ENCODE data around the gene PRLR. TPM values are rescaled to one million over a fixed set of nuclear protein-coding genes. Genes with fewer than 3 reads are reported as not detected.

Gene PRLR
- total RNA-seq (2012; rRNA removed) = 0.25 and 0.66 TPM in 2 replicates

DNA sequence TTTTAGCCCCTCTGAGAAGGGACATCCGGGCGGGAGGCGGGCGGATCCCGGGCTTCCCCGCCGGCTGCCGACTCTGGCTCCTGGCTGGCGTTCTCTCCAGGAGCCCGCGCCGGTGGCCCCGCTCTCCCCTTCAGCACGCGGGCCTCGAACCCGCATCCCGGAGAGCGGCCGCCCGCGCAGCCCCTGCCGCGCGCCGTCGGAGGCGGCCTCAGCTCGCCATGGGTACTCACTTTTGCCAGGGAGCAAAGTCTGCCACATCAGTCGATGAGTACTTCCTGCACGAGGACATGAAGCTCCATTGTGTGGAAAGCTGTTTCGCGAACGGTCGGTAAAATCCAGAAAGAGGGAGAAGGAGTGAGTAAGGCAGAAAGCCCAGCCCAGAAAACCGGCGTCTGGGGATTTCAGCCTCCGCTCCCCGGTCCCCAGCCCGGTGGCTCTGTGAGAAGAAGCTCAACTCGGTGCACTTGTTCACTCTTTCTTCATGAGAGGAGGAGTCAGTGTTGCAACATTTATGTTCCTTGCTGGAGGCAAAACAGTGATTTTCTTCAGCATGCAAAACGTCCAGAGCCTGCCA is at the start of gene PRLR:
Gene PRLR (minus strand): TSS at position 450 of the 574 bp plus-strand sequence. CDS start 140,867 bp downstream, outside the sequence.
- Histone ChIP-seq H3K4me1 (ENCODE audit: control insufficient read depth, insufficient read depth, low read length) (peaks cover 8% of the 10 kb centered on the region), H3K4me2 (ENCODE audit: low read length) (peak within 1 kb of the TSS; percentile 62), H3K27me3 (ENCODE audit: control insufficient read depth, insufficient read depth, low read length) (peaks cover 74% of the 10 kb centered on the region), H3K4me3 (ENCODE audit: low read length) (peak within 1 kb of the TSS; percentile 54), H3K9me3 (replicated peaks; ENCODE audit: low read length) (no peaks in the 10 kb centered on the region), H3K9ac (ENCODE audit: low read depth, low read length) (no peak within 1 kb of the TSS), H3K36me3 (ENCODE audit: insufficient read depth, low read length) (no peaks in the 10 kb centered on the region)

DNA sequence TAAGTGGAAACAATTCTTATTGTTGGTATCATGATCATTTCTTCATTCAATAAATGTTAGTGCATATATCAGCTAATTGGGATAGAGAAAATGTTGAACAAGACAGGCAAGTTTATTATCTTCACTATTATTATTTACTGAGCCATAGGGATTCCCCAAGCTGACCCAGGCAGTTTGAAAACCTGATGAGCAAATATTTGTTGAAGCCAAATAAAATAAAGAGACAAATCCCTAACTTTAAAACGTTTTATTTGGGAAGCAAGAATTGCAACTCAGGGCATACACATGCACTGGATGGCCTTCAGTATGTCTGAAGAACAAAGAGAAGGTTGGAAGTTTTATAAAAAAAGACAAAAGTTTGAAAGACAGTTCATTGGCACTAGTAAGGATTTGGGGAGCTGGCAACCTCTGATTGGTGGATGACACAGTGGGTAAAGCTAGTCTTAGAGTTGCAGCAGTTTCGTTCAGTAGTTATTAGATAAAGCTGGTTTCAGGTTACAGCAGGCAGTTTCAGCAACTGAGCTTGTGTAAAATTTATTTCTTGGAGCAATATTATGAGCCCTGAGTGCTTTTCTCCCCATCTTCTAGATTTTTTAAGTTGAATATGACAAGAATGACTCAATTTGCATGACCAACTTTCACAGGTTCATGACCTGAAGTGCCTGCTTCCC is 44.7 kb upstream of the PRLR start:
- H3K4me2 ChIP-seq (ENCODE audit: low read length) = no peak overlapping the region
- H3K4me1 ChIP-seq (ENCODE audit: control insufficient read depth, insufficient read depth, low read length) = no peaks in the 10 kb centered on the region
- peaks cover 3% of the 10 kb centered on the region for H3K27me3 ChIP-seq (ENCODE audit: control insufficient read depth, insufficient read depth, low read length)
- H3K9ac ChIP-seq (ENCODE audit: low read depth, low read length) = no peak overlapping the region
- H3K9me3 ChIP-seq (replicated peaks; ENCODE audit: low read length) = no peaks in the 10 kb centered on the region
- no peak overlapping the region for H3K4me3 ChIP-seq (ENCODE audit: low read length)
- H3K36me3 ChIP-seq (ENCODE audit: insufficient read depth, low read length) = no peaks in the 10 kb centered on the region

DNA sequence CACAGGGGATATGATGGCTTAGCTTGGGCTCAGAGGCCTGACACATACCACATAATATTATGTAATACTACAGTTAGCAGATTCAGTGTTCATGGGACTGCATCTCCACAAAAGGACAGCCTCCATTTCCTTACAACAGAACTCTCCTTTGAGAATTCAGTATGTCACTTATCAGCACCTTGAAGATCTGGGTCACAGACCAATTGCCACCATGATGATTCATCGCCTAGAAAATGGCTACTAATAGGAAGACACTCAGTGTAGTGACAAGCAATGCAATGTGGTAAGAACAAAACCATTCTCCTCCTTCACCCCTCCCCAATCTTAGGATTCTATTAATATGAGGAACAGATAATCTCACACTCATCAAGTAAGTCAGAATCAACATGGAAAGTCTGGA is 38.7 kb upstream of the PRLR start:
- Histone ChIP-seq H3K27me3 (ENCODE audit: control insufficient read depth, insufficient read depth, low read length) (peaks cover 3% of the 10 kb centered on the region), H3K36me3 (ENCODE audit: insufficient read depth, low read length) (no peaks in the 10 kb centered on the region), H3K4me2 (ENCODE audit: low read length) (no peak overlapping the region), H3K9ac (ENCODE audit: low read depth, low read length) (no peak overlapping the region), H3K4me3 (ENCODE audit: low read length) (no peak overlapping the region), H3K4me1 (ENCODE audit: control insufficient read depth, insufficient read depth, low read length) (no peaks in the 10 kb centered on the region), H3K9me3 (replicated peaks; ENCODE audit: low read length) (no peaks in the 10 kb centered on the region)

DNA sequence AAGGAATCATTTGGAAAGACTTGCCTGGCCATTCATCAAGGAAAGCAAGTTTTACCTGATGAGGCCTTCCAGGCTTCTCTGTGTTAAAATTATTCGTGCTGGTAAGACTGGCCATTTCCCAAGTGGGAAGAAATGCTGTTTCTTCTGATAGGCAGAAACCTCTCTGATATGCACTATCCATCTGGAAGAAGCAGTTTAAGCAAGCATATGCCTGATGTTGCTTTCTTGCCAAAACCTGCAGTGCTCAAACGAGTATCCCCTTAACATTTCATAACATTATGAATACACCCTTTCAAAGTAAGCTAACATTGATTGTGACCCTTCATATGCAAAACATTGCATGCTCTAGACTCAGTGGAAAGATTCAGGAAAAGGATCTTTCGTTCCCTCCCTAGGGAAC is 36.0 kb upstream of the PRLR start:
- Histone ChIP-seq H3K9me3 (replicated peaks; ENCODE audit: low read length) (no peaks in the 10 kb centered on the region), H3K4me3 (ENCODE audit: low read length) (no peak overlapping the region), H3K4me1 (ENCODE audit: control insufficient read depth, insufficient read depth, low read length) (no peaks in the 10 kb centered on the region), H3K4me2 (ENCODE audit: low read length) (no peak overlapping the region), H3K36me3 (ENCODE audit: insufficient read depth, low read length) (no peaks in the 10 kb centered on the region), H3K9ac (ENCODE audit: low read depth, low read length) (no peak overlapping the region), H3K27me3 (ENCODE audit: control insufficient read depth, insufficient read depth, low read length) (no peaks in the 10 kb centered on the region)

DNA sequence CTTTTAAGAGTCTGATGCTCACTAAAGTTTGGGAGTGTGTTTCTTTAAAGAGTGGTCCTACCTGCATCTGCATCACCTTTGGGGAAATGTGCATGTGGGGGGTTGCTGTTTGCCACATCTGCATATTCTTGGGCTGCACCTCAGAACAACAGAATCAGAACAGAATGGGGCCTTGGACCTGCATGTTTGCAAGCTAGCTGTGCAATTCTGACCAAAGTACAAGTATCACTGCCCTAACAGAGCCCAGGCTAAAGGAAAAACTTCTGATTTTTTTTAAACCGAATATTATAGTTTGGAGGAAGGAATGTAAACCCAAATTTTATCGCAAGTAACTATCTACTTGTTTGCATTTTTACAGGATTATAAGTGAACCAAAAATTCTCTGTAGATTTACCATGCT is 34.2 kb upstream of the PRLR start:
- Histone ChIP-seq H3K9ac (ENCODE audit: low read depth, low read length) (no peak overlapping the region), H3K9me3 (replicated peaks; ENCODE audit: low read length) (no peaks in the 10 kb centered on the region), H3K36me3 (ENCODE audit: insufficient read depth, low read length) (no peaks in the 10 kb centered on the region), H3K4me2 (ENCODE audit: low read length) (no peak overlapping the region), H3K4me3 (ENCODE audit: low read length) (no peak overlapping the region), H3K4me1 (ENCODE audit: control insufficient read depth, insufficient read depth, low read length) (no peaks in the 10 kb centered on the region), H3K27me3 (ENCODE audit: control insufficient read depth, insufficient read depth, low read length) (no peaks in the 10 kb centered on the region)

DNA sequence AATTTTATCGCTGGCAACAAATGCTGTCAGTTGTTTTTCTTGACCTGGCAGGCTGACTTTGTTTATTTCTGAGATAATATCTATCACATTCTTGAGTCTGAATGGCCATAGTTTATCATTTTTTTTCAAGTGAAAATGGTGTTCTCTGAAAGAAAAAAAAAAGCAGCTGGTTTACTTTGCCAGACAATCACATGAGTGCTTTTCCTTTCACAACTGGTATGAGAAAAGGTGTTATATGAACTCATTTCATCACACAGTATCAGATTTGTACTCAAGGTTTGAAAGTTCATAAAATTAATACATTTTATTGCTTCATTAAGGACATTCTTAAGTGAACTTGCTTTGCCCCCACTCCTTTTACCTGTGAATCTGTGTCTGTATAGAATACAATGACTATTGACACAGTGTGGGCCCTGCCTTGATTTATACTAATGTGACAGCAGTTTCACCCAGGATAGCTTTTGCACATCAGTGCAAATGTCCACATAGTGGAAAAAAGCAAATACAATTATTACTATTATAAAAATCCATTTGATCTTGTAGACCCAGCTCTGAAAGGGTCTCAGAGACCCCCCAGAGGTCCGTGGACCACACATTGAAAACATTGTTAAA is 33.1 kb upstream of the PRLR start:
- Histone ChIP-seq H3K4me2 (ENCODE audit: low read length) (no peak overlapping the region), H3K9me3 (replicated peaks; ENCODE audit: low read length) (no peaks in the 10 kb centered on the region), H3K27me3 (ENCODE audit: control insufficient read depth, insufficient read depth, low read length) (no peaks in the 10 kb centered on the region), H3K4me1 (ENCODE audit: control insufficient read depth, insufficient read depth, low read length) (no peaks in the 10 kb centered on the region), H3K9ac (ENCODE audit: low read depth, low read length) (no peak overlapping the region), H3K4me3 (ENCODE audit: low read length) (no peak overlapping the region), H3K36me3 (ENCODE audit: insufficient read depth, low read length) (no peaks in the 10 kb centered on the region)

DNA sequence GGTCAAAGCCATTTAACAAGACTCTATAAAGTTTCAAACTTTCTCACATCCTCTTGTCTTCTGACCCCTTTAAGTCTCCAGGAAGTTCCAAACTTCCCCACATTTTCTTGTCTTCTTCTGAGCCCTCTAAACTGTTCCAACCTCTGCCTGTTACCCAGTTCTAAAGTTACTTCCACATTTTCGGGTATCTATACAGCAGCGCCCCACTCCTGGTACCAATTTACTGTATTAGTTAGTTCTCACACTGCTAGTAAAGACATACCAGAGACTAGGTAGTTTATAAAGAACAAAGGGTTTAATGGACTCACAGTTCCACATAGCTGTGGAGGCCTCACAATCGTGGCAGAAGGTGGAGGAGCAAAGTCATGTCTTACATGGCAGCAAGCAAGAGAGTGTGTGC is 23.3 kb upstream of the PRLR start:
- H3K9ac ChIP-seq (ENCODE audit: low read depth, low read length) = no peak overlapping the region
- H3K9me3 ChIP-seq (replicated peaks; ENCODE audit: low read length) = no peaks in the 10 kb centered on the region
- H3K27me3 ChIP-seq (ENCODE audit: control insufficient read depth, insufficient read depth, low read length) = no peaks in the 10 kb centered on the region
- H3K4me2 ChIP-seq (ENCODE audit: low read length) = no peak overlapping the region
- H3K36me3 ChIP-seq (ENCODE audit: insufficient read depth, low read length) = no peaks in the 10 kb centered on the region
- H3K4me3 ChIP-seq (ENCODE audit: low read length) = no peak overlapping the region
- no peaks in the 10 kb centered on the region for H3K4me1 ChIP-seq (ENCODE audit: control insufficient read depth, insufficient read depth, low read length)

DNA sequence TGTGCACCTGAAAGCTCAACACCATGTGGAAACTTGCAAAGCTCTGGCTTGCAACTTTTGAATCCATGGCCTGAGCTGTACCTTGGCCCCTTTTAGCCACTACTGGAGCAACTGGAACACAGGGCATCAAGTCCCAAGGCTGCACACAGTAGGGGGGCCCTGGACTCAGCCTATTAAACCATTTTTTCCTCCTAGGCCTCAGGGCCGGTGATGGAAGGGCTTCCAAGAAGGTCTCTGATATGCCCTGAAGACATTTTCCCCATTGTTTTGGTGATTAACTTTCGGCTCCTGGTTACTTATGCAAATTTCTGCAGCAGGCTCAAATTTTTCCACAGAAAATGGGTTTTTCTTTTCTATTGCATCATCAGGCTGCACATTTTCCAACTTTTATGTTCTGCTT is 22.7 kb upstream of the PRLR start:
- H3K4me1 ChIP-seq (ENCODE audit: control insufficient read depth, insufficient read depth, low read length) = peaks cover 2% of the 10 kb centered on the region
- no peak overlapping the region for H3K4me3 ChIP-seq (ENCODE audit: low read length)
- H3K27me3 ChIP-seq (ENCODE audit: control insufficient read depth, insufficient read depth, low read length) = no peaks in the 10 kb centered on the region
- no peak overlapping the region for H3K9ac ChIP-seq (ENCODE audit: low read depth, low read length)
- H3K36me3 ChIP-seq (ENCODE audit: insufficient read depth, low read length) = no peaks in the 10 kb centered on the region
- H3K9me3 ChIP-seq (replicated peaks; ENCODE audit: low read length) = no peaks in the 10 kb centered on the region
- H3K4me2 ChIP-seq (ENCODE audit: low read length) = no peak overlapping the region

DNA sequence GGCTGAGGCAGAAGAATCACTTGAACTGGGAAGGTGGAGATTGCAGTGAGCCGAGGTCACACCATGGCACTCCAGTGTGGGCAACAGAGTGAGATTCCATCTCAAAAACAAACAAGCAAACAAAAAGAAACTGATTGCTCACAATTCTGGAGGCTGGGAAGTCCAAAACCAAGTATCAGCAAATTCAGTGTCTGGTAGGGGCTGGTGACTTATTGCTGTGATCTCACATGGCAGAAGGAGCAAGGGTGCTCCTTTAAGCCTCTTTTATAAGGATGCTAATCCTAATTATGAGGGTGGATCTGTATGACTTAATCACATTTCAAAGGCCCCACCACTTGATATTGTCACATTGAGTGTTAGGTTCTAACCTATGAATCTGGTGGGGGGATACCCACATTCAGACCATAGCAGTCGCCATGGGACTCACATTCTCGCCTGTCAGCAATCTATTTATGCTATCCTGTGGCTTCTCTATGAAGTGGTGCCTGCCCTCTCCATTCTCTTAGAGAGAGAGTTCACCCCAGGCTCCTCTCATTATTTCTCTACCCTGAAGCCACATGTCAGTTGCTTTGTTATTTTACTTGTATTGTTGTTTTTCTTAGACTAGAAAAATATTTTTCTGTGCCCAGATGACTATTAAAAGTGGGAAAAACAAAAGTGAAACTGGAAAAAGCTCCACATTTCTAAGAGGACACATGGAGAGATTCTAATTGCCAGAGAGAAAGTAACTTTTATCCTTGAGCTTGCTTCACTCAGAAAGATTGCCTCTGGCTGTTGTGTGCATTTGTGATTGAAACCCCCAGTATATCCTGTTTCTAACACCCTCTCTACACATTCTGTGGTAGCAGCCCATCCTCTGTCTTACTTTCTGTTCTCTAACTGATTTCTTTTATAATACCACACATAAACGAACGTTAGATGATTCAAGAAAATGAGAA is 18.8 kb upstream of the PRLR start:
- no peak overlapping the region for H3K9ac ChIP-seq (ENCODE audit: low read depth, low read length)
- H3K4me3 ChIP-seq (ENCODE audit: low read length) = peak overlapping the region; percentile 3
- no peaks in the 10 kb centered on the region for H3K9me3 ChIP-seq (replicated peaks; ENCODE audit: low read length)
- H3K4me1 ChIP-seq (ENCODE audit: control insufficient read depth, insufficient read depth, low read length) = peaks cover 12% of the 10 kb centered on the region
- peak overlapping the region; percentile 28 for H3K4me2 ChIP-seq (ENCODE audit: low read length)
- H3K27me3 ChIP-seq (ENCODE audit: control insufficient read depth, insufficient read depth, low read length) = peaks cover 4% of the 10 kb centered on the region
- no peaks in the 10 kb centered on the region for H3K36me3 ChIP-seq (ENCODE audit: insufficient read depth, low read length)

DNA sequence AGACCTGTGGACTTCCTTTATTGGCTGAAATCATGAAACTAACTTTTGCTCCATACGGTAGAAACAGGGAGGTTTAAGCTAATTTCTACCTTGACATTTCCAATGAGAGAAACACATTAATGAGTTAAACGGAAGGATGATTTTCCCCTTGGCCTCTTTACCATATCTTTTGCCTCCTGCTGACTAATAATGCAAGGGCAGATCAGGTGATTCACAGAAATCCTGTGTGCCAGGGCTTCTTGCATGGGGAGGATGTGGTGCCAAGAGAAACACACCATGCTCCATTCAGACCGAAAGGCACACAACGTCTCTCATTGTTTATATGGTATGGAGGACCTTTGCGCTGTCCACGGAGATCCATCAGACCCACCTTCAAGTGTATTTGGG is 17.4 kb upstream of the PRLR start:
- Histone ChIP-seq H3K4me2 (ENCODE audit: low read length) (no peak overlapping the region), H3K9me3 (replicated peaks; ENCODE audit: low read length) (no peaks in the 10 kb centered on the region), H3K4me3 (ENCODE audit: low read length) (no peak overlapping the region), H3K36me3 (ENCODE audit: insufficient read depth, low read length) (no peaks in the 10 kb centered on the region), H3K4me1 (ENCODE audit: control insufficient read depth, insufficient read depth, low read length) (peaks cover 12% of the 10 kb centered on the region), H3K27me3 (ENCODE audit: control insufficient read depth, insufficient read depth, low read length) (peaks cover 9% of the 10 kb centered on the region), H3K9ac (ENCODE audit: low read depth, low read length) (no peak overlapping the region)

DNA sequence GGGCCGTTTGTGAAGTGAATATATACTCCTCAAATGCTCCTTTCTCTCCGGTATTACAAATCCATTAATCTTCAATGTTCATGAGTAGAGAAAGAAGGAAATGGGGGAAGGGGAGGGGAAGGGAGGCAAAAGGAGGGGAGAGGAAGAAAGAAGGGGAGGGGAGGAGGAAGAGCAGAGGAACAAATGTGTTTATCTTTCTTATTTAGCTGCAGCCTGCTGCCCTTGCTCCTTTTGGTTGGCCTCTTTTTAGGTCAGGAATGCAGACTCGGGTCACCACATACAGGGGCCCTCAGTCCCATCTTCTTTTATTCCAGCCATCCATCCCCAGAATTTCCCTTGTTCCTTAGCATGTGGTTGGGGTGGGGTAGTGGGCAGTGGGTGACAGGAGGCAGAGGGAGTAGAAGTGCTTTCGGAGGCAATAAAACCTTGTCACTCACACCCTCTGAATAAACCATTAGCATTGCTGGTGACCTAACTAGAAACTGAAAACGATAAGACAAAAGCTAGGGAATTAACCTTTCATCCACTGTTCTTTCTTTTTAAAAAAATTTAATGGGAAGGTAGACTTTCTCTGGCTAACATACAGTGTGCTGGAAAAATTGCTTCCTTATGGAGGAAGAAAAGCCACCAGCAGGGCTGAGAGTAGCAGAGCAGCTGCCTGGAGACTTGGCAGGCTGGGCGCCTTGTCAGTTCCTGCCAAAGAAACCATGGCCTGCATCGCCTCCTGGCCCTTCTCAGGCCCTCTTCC is 16.8 kb upstream of the PRLR start:
- peaks cover 14% of the 10 kb centered on the region for H3K27me3 ChIP-seq (ENCODE audit: control insufficient read depth, insufficient read depth, low read length)
- H3K4me3 ChIP-seq (ENCODE audit: low read length) = no peak overlapping the region
- H3K4me1 ChIP-seq (ENCODE audit: control insufficient read depth, insufficient read depth, low read length) = peaks cover 12% of the 10 kb centered on the region
- H3K4me2 ChIP-seq (ENCODE audit: low read length) = no peak overlapping the region
- H3K9me3 ChIP-seq (replicated peaks; ENCODE audit: low read length) = no peaks in the 10 kb centered on the region
- no peaks in the 10 kb centered on the region for H3K36me3 ChIP-seq (ENCODE audit: insufficient read depth, low read length)
- H3K9ac ChIP-seq (ENCODE audit: low read depth, low read length) = no peak overlapping the region

All from skeletal muscle satellite cell (primary cell).